HG02970 (cell line): ENCODE data around the gene SLCO4C1.

Source experiments
- ATAC-seq: cut with Tn5 transposase; IDR thresholded peaks from one replicate; pipeline ENCODE4 v1.9.1; 2021; ENCODE audit warnings: mild to moderate bottlenecking, moderate library complexity, moderate number of reproducible peaks; ENCODE audit not compliant: unreplicated experiment, low FRiP score

The SLCO4C1 gene

DNA sequence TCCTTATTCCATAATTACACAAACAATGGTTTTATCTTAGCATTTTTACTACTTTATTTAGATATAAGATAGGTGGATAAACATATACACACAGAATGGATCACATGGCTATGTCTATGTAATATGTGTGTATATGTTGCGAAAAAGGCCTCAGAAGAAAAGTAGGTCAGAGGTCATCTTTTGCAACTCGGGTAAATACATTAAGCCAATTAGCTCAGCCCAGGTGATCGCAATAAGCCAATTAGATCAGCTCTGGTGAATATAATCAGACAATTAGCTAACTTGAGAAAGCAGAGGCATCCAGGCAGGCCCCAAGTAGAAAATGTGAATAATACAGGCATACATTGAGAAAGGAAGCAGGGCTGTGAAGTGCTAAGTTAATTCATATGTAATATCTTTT, 24.3 kb downstream of the SLCO4C1 start:
- ATAC-seq: no peak

DNA sequence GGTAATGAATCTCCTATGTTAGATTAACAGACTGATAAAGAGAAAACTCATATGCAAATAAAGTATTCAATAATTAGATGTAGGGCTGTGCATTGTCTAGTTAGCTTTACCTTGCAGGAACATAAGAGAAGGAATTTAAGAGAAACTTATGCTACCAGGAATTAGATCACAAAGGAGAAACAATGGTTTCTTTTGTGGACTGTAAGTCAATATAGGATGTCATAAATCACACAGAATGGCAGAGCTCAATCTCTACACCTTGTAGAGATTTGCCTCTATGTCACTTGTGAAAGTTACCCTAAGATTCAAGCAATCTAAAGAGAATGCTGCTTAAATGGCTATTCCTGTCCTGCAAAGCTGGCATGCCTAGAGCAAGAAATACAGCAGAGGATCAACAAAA, 26.0 kb downstream of the SLCO4C1 start:
- ATAC-seq: no peak

DNA sequence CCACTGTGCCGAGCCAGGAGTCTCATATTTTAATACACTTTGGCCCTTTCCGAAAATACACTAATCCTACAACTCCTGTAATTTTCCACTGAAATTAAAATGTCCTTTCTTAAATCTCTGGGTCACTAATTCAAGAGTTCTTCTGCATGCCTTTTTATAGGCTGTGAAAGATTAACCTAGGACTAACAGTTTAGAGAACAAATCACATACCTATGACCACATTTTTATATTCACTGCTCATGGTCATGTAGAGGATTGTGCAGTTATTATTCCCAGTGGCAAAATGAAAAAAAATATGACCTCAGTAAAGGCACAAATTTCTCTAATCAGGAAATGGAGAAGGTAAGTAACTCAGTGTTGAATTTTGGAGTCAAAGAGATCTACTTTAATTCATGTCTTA, 33.4 kb downstream of the SLCO4C1 start:
- no peak for ATAC-seq

DNA sequence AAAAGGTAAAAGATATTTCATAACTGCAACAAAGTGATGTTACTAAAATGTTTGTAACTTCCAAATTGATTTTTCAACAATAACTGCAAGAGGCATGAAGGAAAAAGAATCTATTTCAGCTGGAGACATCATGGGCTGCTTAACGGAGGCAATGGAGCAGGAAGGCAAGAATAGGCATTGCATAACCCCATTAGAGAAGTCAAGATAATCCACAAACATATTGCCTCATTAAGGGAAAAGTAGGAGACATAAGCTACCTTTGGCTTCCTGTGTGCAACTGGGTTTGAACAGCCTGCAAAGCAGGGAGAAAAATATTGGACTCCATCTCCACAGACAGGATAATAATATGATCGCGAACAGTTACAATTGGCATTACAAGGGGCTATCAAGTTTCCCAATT, 46.7 kb downstream of the SLCO4C1 start:
- ATAC-seq: no peak

DNA sequence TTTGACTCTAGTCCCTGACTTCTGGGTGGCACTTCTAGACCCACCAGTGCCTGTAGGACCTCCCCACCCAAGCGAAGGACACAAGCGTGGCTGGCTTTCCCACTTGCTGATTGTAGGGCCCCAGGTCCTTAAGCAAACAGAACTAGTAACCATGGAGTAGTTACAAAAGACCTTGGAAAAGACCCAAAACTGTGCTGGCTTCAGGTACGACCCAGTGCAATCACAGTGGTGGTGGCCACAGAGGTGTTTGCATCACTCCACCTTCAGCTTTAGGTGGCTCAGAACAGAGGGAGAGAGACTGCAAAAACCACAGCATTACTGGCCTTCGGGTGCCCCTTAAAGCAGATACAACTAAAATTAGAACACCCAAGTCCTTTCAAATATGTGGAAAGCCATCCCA, 52.9 kb downstream of the SLCO4C1 start:
- ATAC-seq: no peak

DNA sequence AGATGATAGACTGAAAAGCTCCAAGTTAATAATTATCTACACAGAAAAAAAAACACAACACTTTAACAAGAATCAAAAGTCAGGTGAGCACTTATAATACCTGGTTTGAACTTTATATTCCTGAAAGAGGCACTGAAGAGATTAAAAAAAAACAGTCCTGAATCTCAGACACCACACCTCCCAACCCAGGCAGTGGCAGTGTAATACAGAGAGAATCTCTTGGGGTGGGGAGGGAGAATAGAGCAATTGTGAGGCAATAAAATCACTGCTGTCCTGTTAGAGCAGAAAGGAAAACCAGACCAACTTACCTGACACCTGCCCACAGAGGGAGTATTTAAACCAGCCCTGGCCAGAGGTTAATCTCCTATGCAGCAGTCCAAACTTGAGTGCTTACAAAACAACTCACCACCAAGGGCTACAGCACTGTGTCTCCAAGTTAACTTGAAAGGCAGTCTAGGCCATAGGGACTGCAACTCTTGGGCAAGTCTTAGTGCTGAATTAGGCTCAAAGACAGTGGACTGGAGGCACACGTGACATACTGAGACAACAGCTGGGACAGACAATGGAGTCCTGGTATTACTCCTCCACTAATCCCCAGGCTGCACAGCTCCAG, 54.2 kb downstream of the SLCO4C1 start:
- ATAC-seq: no peak

DNA sequence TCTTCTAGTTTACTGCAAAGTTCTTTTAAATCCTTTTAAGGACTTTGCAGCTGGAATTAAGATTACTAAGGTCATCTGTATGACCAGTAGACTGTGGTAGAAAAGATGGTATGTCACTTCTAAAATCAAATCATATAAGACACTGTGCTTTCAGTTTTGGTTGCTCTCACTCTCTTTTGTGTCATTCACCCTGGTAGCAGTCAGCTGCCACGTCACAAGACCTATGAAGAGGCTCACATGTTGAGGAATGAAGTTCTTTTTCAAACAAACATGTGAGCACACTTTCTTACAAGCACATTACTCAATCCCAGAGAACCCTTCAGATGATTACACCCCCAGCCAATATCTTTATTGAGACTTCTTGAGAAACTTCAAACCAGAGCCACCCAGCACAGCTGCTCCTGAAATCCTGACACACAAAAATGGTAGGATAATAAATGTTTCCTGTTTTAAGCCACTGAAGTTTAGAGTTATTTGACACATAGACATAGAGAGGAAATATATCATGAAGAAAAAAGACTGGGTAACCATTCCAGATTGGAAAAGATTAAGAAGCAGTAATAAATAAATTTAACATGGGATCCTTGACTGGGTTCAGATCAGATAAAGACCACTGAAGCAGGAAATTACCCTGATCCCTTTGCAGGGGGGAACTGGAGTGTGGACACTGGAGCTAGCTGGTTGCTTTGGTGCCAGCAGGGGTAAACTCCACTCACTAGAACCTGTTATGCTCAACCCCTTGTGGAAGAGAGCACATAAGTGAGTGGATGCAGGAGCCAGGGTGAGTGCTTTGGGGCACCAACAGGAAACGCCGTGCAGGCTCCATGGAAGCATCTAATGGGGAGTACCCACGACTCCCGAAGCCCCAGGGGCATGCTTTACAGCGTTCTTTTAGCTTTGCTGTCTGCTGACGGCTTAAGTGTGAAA, 64.1 kb downstream of the SLCO4C1 start:
- ATAC-seq: peak; percentile 59

DNA sequence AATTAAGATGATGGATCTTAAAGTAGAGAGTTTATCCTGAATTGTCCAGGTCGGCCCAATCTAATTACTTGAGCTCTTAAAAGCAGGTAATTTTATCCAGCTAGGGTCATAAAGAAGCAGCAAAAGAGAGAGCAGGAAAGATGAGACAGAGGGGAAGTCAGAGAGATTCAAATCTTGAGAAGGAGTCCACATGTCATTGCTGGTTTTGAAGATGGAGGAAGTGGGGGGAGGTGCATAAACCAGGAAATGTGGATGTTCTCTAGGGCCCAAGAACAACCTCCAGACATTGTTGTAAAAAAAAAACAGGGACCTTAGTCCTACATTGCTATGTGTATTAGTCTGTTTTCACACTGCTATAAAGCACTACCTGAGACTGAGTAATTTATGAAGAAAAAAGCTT, 66.4 kb downstream of the SLCO4C1 start:
- ATAC-seq: no peak

DNA sequence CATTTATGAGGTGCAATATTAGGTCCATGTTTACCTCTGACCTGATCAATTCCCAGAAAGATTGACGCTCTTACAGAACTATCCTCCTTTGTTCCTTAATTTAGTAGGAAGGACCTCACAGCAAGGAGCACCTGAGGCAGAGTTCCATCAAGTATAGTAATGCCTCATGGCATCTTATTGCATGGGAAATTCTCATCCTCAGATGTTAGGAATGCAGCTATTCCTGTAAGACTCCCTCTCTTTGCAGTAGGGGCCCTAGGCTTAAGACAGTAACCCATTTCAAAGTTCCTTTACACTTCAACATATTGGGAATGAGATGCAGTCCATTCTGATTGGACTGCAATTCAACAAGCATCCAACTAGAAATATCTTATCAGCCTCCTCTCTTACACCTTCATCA, 69.8 kb downstream of the SLCO4C1 start:
- no peak for ATAC-seq

DNA sequence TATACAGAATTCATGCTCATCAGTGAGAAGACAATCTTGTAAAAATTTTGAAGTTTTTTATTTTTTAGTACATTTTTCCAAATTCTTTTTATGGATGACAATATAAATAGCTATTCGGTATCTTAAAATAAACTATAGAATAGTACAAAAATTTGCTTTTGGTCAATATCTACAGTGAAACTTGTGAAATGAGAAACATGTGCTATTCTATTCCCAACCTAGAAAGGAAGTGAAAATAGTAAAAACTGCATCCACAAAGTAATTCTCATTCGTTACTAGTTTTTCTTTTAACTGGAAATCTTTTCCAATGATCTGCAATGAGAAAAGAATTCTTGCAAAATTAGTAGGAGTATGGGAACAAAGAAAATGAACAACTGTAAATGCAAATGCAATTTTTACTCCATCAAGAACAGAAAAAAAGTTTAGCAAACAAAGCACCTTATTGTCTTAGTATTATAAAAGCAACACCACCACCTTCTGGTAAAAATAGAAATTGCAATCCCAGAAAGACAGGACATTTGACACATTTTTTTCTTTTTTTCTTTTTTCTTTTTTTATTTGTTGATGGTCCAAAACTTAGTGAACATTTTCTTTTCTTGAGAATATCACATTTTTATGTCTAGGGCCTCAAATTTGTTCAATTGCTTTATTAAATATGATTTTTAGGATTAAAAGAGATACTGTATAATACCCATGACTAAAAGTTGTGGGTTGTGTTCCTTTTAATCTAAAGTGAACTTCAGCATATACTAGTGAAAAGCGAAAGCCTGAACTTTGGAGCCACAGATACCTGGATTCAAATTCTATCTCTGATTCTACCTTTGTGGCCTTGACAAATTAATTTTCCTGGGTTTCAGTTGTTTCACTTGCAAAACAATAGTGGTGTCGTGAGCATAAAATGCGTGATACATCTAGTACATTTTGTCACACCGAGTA, 72.3 kb downstream of the SLCO4C1 start:
- ATAC-seq: no peak

DNA sequence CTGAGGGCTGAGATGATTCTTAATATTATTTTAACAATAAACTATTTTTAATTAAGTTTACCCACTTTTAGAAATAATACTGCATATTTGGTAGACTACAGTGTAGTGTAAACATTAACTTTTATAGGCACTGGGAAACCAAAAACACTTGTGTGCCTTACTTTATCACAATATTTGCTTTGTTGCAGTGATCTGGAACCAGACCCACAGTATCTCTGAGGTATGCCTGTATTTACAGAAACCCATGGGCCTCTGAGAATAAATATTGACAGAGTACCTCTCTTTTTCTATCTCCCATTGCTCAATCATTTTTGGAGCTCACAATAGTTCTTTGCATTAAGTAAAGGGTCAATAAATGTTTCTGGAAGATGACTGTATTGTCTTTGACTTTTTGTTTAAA, 73.3 kb downstream of the SLCO4C1 start:
- ATAC-seq: no peak

DNA sequence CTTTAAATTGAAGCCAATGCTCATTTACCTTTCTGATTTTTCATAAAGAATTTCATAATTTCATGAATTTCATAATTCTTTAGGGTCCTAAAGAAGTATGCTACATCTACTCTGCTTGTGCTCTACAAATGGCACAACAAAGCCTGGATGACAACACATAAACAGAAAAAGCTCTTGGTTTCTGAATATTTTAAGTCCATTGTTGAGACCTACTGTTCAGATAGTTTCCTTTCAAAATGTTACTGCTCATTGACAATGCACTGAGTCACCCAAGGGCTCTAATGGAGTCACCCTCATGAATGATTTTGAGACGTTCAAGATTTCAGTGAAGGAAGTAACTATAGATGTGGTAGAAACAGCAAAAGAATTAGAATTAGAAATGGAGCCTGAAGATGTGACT, 74.1 kb downstream of the SLCO4C1 start:
- no peak for ATAC-seq

DNA sequence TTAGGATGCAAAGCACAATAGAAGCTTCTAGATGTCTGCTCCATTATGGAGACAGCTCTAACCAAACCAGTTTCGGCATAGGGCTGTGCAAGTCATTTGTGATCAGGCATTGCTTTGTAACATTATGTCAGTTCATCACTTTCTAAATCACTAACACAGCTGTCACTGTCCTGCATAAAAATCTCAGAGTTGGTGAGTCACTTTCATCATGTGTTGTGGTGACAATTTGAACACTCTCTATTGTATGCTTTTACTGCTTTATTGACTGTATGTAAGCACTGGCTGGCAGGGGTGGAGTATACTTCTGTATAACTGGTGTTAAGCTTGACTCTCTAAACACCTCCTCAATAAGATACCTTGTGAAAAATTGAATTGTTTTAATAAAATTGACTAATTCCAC, 77.9 kb downstream of the SLCO4C1 start:
- no peak for ATAC-seq

DNA sequence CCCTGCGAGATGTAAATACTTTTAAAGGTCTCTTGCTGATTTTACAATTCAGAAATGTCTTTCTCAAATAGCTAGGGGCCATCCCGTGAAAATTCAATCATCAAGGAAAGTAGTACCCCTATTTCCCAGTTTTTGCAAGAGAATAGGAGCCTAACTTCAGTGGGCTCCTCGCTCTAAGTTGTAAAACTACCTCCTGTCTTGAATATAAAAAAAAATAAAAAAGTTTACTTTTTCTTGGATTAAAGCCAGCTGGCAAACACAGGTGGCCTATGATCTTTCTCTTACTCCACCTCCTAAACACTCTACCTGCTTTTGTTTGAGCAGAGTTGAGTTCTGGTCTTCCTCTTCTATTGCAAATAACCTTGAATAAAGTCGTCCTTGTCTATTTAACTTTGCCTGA, 79.4 kb downstream of the SLCO4C1 start:
- ATAC-seq: no peak

DNA sequence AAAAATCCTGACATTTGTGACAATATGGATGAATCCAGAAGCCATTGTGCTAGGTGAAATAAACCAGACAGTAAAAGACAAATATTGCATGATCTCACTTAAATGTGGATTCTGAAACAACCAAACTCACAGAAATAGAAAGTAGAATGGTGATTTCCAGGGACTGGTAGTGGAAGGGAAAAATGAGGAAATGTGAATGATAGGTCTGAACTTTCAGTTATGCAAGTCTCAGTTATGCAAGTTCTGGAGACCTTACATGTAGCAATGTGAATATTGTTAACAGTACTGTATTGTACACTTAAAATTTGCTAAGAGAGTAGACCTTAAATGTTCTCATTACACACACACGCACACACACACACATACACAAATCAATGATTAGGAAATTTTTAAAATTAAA, 84.9 kb downstream of the SLCO4C1 start:
- ATAC-seq: no peak

DNA sequence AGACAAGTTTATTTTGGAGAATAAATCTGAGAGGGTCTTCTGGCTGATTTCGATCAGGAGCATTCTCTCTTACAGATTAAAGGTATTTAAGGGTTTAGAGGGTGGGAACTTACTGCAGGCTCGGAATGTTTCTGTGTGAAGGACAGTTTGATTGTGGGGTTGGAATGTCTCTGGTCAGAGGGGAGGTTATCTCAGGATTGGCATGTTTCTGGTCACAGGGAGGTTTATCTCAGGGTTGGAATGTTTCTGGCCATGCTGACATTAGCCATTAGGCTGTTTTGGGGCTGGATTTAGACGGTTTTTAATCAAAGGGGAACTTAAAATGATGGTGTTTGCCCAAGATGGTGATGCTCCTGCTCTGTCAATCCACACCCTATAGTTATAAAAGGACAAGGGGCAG, 95.2 kb downstream of the SLCO4C1 start:
- no peak for ATAC-seq

DNA sequence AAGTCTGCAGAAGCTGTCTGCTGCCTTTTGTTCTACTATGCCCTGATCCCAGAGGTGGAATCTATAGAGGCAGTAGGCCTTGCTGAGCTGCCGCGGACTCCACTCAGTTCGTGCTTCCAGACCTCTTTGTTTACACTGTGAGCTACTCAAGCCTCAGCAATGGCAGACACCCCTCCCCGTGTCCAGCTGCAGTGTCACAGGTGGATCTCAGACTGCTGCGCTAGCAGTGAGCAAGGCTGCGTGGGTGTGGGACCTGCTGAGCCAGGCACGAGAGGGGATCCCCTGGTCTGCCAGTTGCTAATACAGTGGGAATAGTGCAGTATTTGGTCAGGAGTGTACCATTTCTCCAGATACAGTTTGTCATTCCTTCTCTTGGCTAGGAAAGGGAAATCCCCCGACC, 99.6 kb downstream of the SLCO4C1 start:
- ATAC-seq: no peak
